CD4-positive, alpha-beta T cell (primary cell): Measurements from ENCODE around the gene PRRX1. TPM values are rescaled to one million over a fixed set of nuclear protein-coding genes. Genes with fewer than 3 reads are reported as not detected.

Experiments
- ATAC-seq: fragments of 200-7000 bp; cut with Tn5 transposase; one replicate; pipeline ENCODE4 v1.10.0; 2022; ENCODE audit warnings: mild to moderate bottlenecking; ENCODE audit not compliant: poor library complexity
- CTCF ChIA-PET: fragments of 350-600 bp; sonication (Branson Sonifier 250); formaldehyde crosslinking; loops from one replicate; lab custom pipeline; 2021; ENCODE audit warnings: antibody characterized with exemption, inconsistent platforms; lab: Charles Lee
- POLR2A ChIA-PET: fragments of 350-600 bp; sonication (Branson Sonifier 250); formaldehyde crosslinking; loops from one replicate; lab custom pipeline; 2021; ENCODE audit warnings: antibody characterized with exemption, inconsistent platforms; lab: Charles Lee
- DNase-seq, 14 experiments: peaks; one replicate each; pipeline ENCODE4 v3.0.0-alpha.2; 2013 to 2020; ENCODE audit warnings: mixed read lengths in 2 of 14
- H3K27ac ChIP-seq, 2 donors: one replicate each; pipeline versions ENCODE4 v1.5.1 to v1.7.0; 2013; ENCODE audit warnings: low read length in 2 of 2, low read depth in 1 of 2, mild to moderate bottlenecking in 1 of 2
- H3K27me3 ChIP-seq, 2 experiments: 1 replicate in 1 of 2; 2 replicates in 1 of 2; pipeline versions ENCODE4 v1.6.1 to v1.7.0; 2013; ENCODE audit warnings: low read length in 2 of 2, control low read depth in 1 of 2, mild to moderate bottlenecking in 1 of 2, moderate library complexity in 1 of 2; ENCODE audit not compliant: insufficient read depth in 2 of 2, control insufficient read depth in 1 of 2
- H3K36me3 ChIP-seq: one replicate; pipeline ENCODE4 v1.6.1; 2013; ENCODE audit warnings: low read length, control low read depth; ENCODE audit not compliant: insufficient read depth
- H3K4me1 ChIP-seq: one replicate; pipeline ENCODE4 v1.6.1; 2013; ENCODE audit warnings: low read length, control low read depth; ENCODE audit not compliant: insufficient read depth
- H3K4me3 ChIP-seq: one replicate; pipeline ENCODE4 v1.5.1; 2013; ENCODE audit warnings: mild to moderate bottlenecking, low read length, moderate library complexity
- H3K9me3 ChIP-seq, 2 experiments: 1 replicate in 1 of 2; 2 replicates in 1 of 2; pipeline versions ENCODE4 v1.6.1 to v1.7.0; 2013; ENCODE audit warnings: low read length in 2 of 2, mild to moderate bottlenecking in 2 of 2, control low read depth in 1 of 2, moderate library complexity in 1 of 2; ENCODE audit not compliant: control insufficient read depth in 1 of 2, insufficient read depth in 1 of 2
- H3K27ac Mint-ChIP-seq: one replicate; pipeline ENCODE4 v1.8.0; 2020; ENCODE audit warnings: mixed read lengths
- H3K27me3 Mint-ChIP-seq: one replicate; pipeline ENCODE4 v1.8.0; 2021; ENCODE audit warnings: mixed read lengths
- H3K36me3 Mint-ChIP-seq: one replicate; pipeline ENCODE4 v1.8.0; 2021; ENCODE audit warnings: low read depth, mixed read lengths
- H3K4me1 Mint-ChIP-seq: one replicate; pipeline ENCODE4 v1.8.0; 2021; ENCODE audit warnings: low read depth, mixed read lengths
- H3K4me3 Mint-ChIP-seq: one replicate; pipeline ENCODE4 v1.8.0; 2020; ENCODE audit warnings: mild to moderate bottlenecking, mixed read lengths
- H3K9me3 Mint-ChIP-seq: one replicate; pipeline ENCODE4 v1.8.0; 2020; ENCODE audit warnings: mixed read lengths
- intact Hi-C, 2 experiments: fragments of 100-400 bp; cut with DNase I in 1 of 2; cut with micrococcal nuclease in 1 of 2; formaldehyde crosslinking; loops; one replicate each; pipeline versions ENCODE4 v1.15.1 to v1.9.0; 2023 to 2025; cut with DNase I, micrococcal nuclease
- total RNA-seq, 174 experiments: library from RNA in 2 of 174; stranded (reverse) in 2 of 174; gene quantifications; one replicate each; pipeline ENCODE4 v1.2.3 and lab custom pipeline; 2021 to 2026
- TF ChIP-seq, protein P1 (sequence below): fragments of 200-600 bp; IDR thresholded peaks from one replicate; pipeline ENCODE4 v1.8.0; 2022; ENCODE audit warnings: antibody characterized with exemption, mild to moderate bottlenecking

Gene PRRX1
- total RNA-seq, 2 experiments from 2014 or later: not detected

- Histone ChIP-seq H3K4me3 (no peak overlapping the region), H3K4me1 (no peaks in the 10 kb centered on the region), H3K27me3 (peaks cover 0 to 2% of the 10 kb centered on the region in 2 experiments), H3K36me3 (no peaks in the 10 kb centered on the region), H3K27ac (no peak overlapping the region), H3K9me3 (no peaks in the 10 kb centered on the region)
- CTCF ChIA-PET: no interaction called here
- peaks cover 8% of the 10 kb centered on the region for H3K27me3 Mint-ChIP-seq
- DNase-seq: no peak
- no peak for ATAC-seq
- H3K4me1 Mint-ChIP-seq: no peaks in the 10 kb centered on the region
- H3K4me3 Mint-ChIP-seq: no peak overlapping the region
- H3K27ac Mint-ChIP-seq: no peak overlapping the region
- POLR2A ChIA-PET: no interaction called here
- no peaks in the 10 kb centered on the region for H3K9me3 Mint-ChIP-seq
- TF ChIP-seq, protein P1, sequence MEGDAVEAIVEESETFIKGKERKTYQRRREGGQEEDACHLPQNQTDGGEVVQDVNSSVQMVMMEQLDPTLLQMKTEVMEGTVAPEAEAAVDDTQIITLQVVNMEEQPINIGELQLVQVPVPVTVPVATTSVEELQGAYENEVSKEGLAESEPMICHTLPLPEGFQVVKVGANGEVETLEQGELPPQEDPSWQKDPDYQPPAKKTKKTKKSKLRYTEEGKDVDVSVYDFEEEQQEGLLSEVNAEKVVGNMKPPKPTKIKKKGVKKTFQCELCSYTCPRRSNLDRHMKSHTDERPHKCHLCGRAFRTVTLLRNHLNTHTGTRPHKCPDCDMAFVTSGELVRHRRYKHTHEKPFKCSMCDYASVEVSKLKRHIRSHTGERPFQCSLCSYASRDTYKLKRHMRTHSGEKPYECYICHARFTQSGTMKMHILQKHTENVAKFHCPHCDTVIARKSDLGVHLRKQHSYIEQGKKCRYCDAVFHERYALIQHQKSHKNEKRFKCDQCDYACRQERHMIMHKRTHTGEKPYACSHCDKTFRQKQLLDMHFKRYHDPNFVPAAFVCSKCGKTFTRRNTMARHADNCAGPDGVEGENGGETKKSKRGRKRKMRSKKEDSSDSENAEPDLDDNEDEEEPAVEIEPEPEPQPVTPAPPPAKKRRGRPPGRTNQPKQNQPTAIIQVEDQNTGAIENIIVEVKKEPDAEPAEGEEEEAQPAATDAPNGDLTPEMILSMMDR: no peak
- H3K36me3 Mint-ChIP-seq: no peaks in the 10 kb centered on the region
- intact Hi-C loops: no loop called here
Observed at GRCh38 chr1:170770254-170770653, 106.3 kb downstream of the PRRX1 start.

GRCh38 chr1:170776252-170776651, 112.3 kb downstream of the PRRX1 start:
- intact Hi-C loops: no loop called here
- ChIA-PET POLR2A (no interaction called here), CTCF (no interaction called here)
- Mint-ChIP-seq H3K36me3 (no peaks in the 10 kb centered on the region), H3K9me3 (peaks cover 3% of the 10 kb centered on the region), H3K27ac (no peak overlapping the region), H3K4me3 (no peak overlapping the region), H3K4me1 (no peaks in the 10 kb centered on the region), H3K27me3 (no peaks in the 10 kb centered on the region)
- ATAC-seq (no peak), DNase-seq (no peak)
- Histone ChIP-seq H3K4me1 (no peaks in the 10 kb centered on the region), H3K9me3 (peaks cover 0 to 4% of the 10 kb centered on the region in 2 experiments), H3K36me3 (no peaks in the 10 kb centered on the region), H3K4me3 (no peak overlapping the region), H3K27me3 (peaks cover 0 to 2% of the 10 kb centered on the region in 2 experiments), H3K27ac (no peak overlapping the region)
- TF ChIP-seq, protein P1: no peak

- peaks cover 0 to 4% of the 10 kb centered on the region in 2 experiments for H3K9me3 ChIP-seq
- intact Hi-C loops: no loop called here
- no peaks in the 10 kb centered on the region for H3K4me1 Mint-ChIP-seq
- ATAC-seq (no peak), DNase-seq (no peak)
- no peaks in the 10 kb centered on the region for H3K27me3 Mint-ChIP-seq
- ChIA-PET POLR2A (no interaction called here), CTCF (no interaction called here)
- no peaks in the 10 kb centered on the region for H3K36me3 ChIP-seq
- H3K4me1 ChIP-seq: no peaks in the 10 kb centered on the region
- TF ChIP-seq, protein P1: no peak
- peaks cover 3% of the 10 kb centered on the region for H3K9me3 Mint-ChIP-seq
- H3K4me3 Mint-ChIP-seq: no peak overlapping the region
- H3K4me3 ChIP-seq: no peak overlapping the region
- H3K27me3 ChIP-seq: peaks cover 0 to 2% of the 10 kb centered on the region in 2 experiments
- no peak overlapping the region for H3K27ac Mint-ChIP-seq
- H3K36me3 Mint-ChIP-seq: no peaks in the 10 kb centered on the region
- H3K27ac ChIP-seq: no peak overlapping the region
Observed at GRCh38 chr1:170776777-170777176, 112.8 kb downstream of the PRRX1 start.

Other genes with a start within 250 kb of the PRRX1 start
- gene GORAB, start 132.0 kb upstream of the PRRX1 start, total RNA-seq: 10 to 100 TPM; 23.0 to 26.6 TPM